Umbilical cord (tissue), 2 donors: ENCODE measurements around the gene NTSR1. TPM values are rescaled to one million over a fixed set of nuclear protein-coding genes. Genes with fewer than 3 reads are reported as not detected.

Source experiments
- DNase-seq: peaks from one replicate; pipeline ENCODE4 v3.0.0-alpha.2; 2015; ENCODE audit warnings: low spot score
- total RNA-seq: library from RNA; depleted of rRNA; stranded (reverse); fragments of >200 nt; gene quantifications from one replicate; pipeline ENCODE4 v1.2.3, GENCODE V29; 2014; ENCODE audit warnings: low replicate concordance; ENCODE audit not compliant: insufficient read depth

Gene NTSR1
- total RNA-seq, 1 donor from 2014 or later, result 1.4 TPM

GRCh38 chr20:62800314-62801259, 92.0 kb downstream of the NTSR1 start:
- no peak for DNase-seq

GRCh38 chr20:62801284-62802010, 92.8 kb downstream of the NTSR1 start:
- DNase-seq, result no peak

GRCh38 chr20:62802026-62802712, 93.5 kb downstream of the NTSR1 start:
- no peak for DNase-seq

- no peak for DNase-seq
Observed at GRCh38 chr20:62804021-62804626, 95.5 kb downstream of the NTSR1 start.

- DNase-seq, result peak; percentile 64
Observed at GRCh38 chr20:62804627-62805154, 96.1 kb downstream of the NTSR1 start, which contains the start of gene OGFR. OGFR (plus strand) TSS chr20:62804835; CDS start chr20:62804860, 25 bp downstream.

- DNase-seq, result no peak
Observed at GRCh38 chr20:62805155-62805710, 96.6 kb downstream of the NTSR1 start.

- no peak for DNase-seq
Observed at GRCh38 chr20:62805711-62806382, 97.2 kb downstream of the NTSR1 start.

- DNase-seq, result no peak
Observed at GRCh38 chr20:62806383-62807050, 97.9 kb downstream of the NTSR1 start.

- no peak for DNase-seq
Observed at GRCh38 chr20:62807444-62808210, 99.0 kb downstream of the NTSR1 start.

- DNase-seq, result peak; percentile 55
Observed at GRCh38 chr20:62808211-62808865, 99.7 kb downstream of the NTSR1 start.

GRCh38 chr20:62809530-62810428, 101.1 kb downstream of the NTSR1 start:
- no peak for DNase-seq

- DNase-seq, result no peak
Observed at GRCh38 chr20:62811320-62811719, 102.7 kb downstream of the NTSR1 start.

GRCh38 chr20:62811720-62812119, 103.1 kb downstream of the NTSR1 start:
- no peak for DNase-seq
